DMS53 treated with DMSO at 0.1 percent for 48 hours (cell line): Measurements from ENCODE around the gene PADI3.
"Not testable (repeated sequence)": the region's sequence is repeated elsewhere in the genome, so short reads cannot be mapped to it uniquely, and the experiment has no call there.

Experiments
- DNase-seq: peaks from one replicate; lab custom pipeline; 2025; ENCODE audit not compliant: unreplicated experiment; lab: John Stamatoyannopoulos, UW

Gene PADI3

GRCh38 chr1:17239420-17239819 lies 9.5 kb upstream of the PADI3 start:
- DNase-seq: peak; percentile 66

DNA sequence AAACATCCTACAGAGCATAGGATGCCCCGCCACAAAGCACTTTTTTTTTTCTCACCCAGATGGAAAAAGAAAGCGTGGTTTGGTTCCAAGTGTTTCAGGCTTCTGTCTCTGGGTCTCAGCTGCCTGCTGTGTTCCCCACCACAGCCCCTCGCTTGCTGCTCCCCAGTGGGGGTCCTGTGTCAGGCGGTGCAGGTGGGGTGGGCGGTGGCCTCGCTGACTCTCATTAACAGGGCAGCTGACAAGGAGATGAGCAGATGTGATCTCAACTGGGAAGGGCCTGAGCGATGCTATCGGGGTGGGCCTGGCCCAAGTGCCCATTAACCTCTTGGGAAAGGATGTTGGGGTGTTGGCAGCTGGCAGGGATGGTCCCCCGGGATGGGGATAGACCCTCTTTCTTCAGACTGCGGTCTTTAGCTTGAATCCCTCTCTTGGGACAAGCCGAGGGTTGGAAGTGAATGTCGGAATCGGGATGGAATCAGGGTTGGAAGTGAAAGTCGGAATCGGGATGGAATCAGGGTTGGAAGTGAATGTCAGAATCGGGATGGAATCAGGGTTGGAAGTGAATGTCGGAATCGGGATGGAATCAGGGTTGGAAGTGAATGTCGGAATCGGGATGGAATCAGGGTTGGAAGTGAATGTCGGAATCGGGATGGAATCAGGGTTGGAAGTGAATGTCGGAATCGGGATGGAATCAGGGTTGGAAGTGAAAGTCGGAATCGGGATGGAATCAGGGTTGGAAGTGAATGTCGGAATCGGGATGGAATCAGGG lies 7.7 kb upstream of the PADI3 start:
- DNase-seq: not testable (repeated sequence)

- not testable (repeated sequence) for DNase-seq
These were observed 7.2 kb upstream of the PADI3 start for GRCh38 chr1:17241780-17242074.

DNA sequence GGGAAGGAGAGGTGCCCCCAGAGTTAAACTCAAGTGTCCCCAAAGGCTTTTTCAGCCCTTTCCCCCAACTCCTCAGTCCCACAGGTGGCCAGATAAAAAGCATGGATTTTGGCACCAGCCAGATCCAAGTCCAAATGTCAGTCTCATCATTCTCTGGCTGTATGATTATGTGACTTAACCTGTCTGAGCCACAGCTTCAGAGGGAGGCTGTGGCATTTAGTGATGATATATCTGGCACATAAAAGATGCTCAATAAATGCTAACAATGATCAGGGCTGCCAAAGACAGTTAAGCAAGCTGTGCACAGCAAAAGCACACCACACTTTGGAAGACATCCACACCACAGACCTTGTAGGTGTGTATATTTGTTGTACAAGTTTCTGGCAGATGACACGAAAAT lies 5.6 kb upstream of the PADI3 start:
- no peak for DNase-seq

- no peak for DNase-seq
These were observed 3.8 kb upstream of the PADI3 start for GRCh38 chr1:17244821-17245740.

DNA sequence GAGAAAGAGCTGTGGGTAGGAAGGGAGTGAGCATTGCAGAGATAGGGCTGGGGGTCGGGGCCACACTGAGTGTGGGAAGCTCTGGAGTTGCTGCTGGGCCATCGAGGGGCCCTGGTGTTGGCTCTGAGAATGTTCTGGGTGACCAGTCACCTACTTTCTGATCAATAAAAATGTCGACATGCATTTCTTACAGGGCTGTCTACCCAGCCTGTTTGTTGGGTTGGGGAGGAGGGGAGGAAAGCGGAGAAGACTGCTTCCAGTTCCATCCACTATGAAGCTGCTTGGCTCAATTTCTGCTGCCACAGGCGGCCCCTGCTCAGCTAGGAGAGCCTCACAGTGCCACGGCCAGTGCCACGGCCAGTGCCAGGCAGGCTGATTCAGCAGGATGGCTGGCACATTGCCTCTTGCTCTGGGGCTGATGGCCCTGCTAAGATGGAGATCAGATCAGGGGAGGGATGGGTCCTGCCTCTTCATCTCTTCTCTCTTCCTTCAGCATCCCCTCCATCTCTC lies 3.0 kb upstream of the PADI3 start:
- DNase-seq: no peak

- DNase-seq: no peak
These were observed 1.9 kb upstream of the PADI3 start for GRCh38 chr1:17246971-17247370.

DNA sequence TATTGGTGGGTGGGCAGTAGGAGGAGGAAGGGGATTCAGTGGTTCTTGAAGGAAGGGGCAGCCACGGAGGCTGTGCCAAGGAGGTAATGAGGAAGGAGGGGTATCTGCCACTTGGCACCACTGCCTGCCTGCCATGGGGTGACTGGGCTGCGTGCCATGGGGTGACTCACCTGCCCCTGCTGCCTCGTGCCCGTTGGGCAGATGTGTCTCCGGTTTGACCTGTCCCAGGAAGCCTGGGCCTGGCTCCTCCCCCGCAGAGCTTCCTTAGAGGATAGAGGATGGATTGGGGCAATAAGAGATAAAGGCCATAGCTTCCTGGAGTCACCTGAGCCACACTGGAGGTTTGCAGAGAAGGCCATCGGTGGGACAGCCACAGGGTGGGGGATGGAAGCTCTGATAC lies 1.7 kb downstream of the PADI3 start:
- peak; percentile 16 for DNase-seq

- DNase-seq: no peak
These were observed 2.3 kb downstream of the PADI3 start for GRCh38 chr1:17251246-17251645.

GRCh38 chr1:17251701-17252376 lies 2.9 kb downstream of the PADI3 start:
- no peak for DNase-seq

DNA sequence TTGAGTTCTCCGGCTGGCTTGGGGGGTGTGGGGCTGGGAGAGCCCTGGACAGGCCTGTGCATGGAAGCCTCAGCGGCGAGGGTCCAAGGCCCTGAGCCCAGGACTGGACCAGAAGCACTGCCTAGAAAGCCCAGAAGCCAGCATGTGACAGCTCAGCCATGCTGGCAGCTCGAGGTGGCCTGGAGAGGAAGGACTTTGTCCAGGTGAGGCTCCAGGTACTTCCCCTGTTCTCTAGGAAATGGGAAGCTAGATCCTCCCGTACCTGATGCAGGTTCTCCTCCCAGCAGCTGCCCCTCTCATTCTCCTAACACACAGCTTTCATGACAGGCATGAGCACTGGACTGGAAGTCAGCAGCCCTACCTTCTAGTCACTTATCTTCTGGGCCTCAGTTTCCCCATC lies 6.4 kb downstream of the PADI3 start:
- no peak for DNase-seq

DNA sequence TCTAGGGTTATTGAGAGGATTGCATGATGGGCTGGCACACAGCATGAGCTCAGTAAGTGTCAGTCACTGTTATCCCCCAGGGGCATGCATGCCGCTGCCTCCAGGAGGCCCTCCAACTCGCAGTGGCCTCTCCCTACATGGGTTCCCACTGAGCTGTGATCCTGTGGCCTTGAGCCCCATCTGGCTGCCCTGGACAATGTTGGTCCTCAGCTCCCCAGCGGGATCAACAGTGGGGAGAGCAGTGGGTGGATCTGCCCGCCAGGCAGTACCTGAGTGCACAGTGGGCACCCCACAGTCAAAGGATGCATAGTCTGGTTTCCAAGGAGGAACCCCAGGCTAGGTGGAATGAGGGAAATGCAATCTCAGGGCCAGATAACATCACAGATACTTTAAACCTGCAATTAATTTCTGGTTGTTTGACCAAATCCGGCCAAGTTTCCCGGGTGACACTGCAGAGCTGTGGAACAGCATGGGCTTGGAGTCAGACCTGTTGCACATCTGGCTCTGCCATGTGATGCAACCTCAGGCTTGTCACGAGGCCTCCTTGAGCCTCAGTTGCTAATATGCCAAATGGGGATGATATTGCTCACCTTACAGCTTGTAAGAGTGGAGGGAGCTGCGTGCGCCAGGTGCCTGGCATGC lies 9.3 kb downstream of the PADI3 start:
- no peak for DNase-seq

DNA sequence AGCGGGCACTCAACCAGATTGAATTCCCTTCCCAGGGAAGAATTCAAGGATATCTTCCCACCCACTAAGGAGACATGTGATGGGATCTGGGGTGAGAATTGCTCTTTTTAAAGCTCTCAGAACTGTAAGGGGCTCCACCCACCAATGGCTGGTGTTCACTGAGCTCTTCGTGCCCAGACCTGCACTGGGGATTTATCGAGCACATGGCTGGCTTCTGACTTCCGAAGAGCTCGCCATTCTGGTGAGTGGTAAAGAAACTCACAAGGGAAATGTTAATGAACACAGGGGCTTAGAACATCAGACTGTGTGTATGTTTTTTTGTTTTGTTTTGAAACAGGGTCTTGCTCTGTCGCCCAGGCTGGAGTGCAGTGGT lies 9.8 kb downstream of the PADI3 start:
- DNase-seq: no peak

DNA sequence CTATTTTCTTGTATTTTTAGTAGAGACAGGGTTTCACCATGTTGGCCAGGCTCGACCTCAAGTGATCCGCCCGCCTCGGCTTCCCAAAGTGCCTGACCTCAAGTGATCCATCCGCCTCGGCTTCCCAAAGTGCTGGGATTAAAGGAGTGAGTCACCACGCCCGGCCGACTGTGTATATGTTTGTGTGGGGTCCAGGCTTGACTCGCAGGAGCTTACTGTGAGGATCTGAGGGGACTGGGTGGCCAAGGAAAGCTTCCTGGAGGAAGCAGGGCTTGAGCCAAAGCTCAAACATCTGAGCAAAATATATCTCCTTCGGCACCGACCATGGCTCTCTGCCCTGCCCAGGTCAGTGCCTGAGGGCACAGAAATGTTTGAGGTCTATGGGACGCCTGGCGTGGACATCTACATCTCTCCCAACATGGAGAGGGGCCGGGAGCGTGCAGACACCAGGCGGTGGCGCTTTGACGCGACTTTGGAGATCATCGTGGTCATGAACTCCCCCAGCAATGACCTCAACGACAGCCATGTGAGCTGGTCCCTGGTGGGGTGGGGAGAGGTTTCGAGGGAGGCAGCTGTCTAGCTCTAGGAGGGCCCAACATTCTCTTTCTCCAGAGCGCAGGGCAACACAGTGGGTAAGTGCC lies 10.5 kb downstream of the PADI3 start:
- no peak for DNase-seq

- no peak for DNase-seq
These were observed 11.4 kb downstream of the PADI3 start for GRCh38 chr1:17260264-17260663.

DNA sequence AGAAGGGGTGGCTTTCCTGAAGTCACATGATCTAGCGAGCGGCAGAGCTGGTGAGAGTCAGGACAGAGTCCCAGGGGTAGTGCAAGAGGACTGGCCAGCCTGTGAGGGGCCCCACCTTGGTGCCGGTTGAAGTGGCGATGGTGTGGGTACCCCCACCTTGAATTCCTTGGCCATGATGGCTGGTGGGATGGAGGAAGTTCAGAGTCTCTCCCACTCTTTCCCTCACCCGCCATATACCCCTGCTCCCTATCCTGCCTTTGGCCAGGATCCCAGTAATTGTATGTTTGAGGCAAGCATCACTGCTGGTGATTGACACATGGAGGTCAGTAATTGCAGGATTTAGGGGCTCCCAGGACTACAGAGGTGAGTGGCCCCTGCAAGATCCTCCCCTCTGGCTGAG lies 11.8 kb downstream of the PADI3 start:
- DNase-seq: no peak

- no peak for DNase-seq
These were observed 15.0 kb downstream of the PADI3 start for GRCh38 chr1:17263936-17264335.

GRCh38 chr1:17264470-17264869 lies 15.6 kb downstream of the PADI3 start:
- no peak for DNase-seq

- no peak for DNase-seq
These were observed 16.3 kb downstream of the PADI3 start for GRCh38 chr1:17265162-17265561.

DNA sequence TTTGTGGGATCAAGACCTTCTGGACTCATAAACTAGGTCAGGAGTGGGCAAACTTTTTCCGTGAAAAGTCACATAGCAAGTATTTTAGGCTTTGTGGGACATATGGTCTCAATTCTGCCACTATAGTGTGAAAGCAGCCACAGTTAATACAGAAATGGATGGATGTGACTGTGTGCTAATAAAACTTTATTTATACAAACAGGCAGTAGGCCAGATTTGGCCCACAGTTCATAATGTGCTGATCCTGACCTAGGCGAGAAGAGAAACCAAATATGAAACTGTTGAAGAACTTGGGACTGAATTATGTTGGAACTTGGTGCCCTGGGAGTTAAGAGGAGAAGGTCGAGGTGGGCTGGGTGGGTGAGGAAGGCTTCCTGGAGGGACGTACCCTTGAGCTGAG lies 17.1 kb downstream of the PADI3 start:
- DNase-seq: no peak
